ENCODE results near the gene PGAP6.
"Not testable (repeated sequence)": the region's sequence is repeated elsewhere in the genome, so short reads cannot be mapped to it uniquely, and the experiment has no call there.

PGAP6 gene

DNA sequence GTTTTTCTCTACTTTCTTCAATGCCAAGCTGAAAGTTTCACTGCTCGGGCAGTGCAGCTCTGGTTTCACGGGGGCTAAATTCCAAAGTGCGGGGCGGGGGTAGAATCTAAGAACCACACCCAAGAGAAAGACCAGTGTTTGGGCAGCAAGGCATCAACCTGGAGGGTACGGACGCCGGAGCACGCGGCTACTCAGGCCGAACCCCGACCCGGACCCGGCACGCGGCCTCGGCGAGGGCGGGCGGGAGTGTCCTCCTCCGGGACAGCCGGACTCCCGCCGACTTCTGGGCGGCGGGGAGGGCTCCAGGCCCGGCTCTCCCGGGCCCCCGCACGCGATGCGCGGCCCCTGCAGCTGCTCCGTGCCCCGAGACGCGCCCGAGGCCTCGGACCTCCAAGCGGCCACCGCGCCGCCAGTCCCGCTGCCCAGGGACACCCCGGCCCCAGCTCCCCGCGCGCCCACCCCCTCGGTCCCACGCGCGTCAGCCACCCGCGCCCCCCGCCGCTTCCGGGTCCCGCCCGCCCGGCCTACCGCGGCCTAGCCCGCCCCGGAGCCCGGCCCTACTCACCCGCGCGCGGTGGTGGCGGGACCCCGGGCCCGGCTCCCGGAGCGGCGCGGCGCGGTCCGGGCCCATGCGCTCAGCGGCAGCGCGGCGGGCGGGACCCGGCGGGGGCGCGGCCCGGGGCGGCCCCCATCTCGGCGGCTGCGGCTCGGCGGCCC lies 29.8 kb downstream of the PGAP6 start:
- DNase-seq (ENCODE audit: low spot score): no peak

DNA sequence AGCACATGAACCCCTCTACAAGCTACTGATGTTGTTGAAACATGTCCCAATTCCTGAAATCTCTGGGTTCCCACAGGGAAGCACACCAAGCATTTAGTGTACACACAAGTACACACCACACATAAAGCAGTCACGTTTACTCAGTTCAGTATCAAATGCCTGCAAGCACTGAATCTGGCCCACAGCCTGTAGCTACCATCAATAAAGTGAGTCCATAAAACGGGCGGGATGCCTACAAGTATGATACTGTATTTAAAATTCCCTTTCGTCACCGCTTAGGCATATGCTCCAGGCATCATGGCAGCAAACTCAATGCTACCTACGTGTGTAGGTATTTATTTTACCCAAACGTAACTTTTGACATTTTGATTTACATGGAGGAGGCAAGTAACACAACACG lies 31.6 kb downstream of the PGAP6 start:
- no peak for DNase-seq (ENCODE audit: low spot score)

DNA sequence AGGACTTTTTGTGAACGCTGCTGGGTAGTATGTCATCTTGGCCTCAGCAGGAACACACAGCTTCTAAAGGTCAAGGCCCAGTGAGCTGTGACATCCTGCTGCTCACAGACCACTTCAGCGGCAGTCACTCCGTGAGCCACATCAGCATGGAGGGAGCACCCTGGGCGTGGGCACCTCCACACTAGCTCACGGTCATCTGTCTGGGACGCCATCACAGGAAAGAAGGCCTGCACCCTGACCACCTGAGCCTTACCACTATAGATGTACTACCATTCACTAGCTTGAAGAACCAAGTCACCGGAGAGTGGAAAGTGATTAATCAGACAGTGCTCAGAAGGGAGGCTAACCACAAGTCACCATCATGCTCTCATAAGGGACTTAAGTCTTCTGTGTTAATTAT lies 32.6 kb downstream of the PGAP6 start:
- DNase-seq (ENCODE audit: low spot score): no peak

DNA sequence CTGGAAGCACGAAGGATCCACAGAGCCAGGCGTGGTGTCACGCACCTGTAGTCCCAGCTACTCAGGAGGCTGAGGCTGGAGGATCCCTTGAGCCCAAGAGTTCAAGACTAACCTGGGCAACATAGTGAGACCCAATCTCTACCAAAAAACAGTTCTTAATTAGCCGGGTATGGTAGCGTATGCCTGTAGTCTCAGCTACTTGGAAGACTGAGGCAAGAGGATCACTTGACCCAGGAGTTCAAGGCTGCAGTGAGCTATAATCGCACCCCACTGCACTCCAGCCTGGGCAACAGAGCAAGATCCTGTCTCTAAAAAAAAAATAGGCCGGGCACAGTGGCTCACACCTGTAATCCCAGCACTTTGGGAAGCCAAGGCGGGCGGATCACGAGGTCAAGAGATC lies 33.3 kb downstream of the PGAP6 start:
- DNase-seq (ENCODE audit: low spot score): not testable (repeated sequence)

DNA sequence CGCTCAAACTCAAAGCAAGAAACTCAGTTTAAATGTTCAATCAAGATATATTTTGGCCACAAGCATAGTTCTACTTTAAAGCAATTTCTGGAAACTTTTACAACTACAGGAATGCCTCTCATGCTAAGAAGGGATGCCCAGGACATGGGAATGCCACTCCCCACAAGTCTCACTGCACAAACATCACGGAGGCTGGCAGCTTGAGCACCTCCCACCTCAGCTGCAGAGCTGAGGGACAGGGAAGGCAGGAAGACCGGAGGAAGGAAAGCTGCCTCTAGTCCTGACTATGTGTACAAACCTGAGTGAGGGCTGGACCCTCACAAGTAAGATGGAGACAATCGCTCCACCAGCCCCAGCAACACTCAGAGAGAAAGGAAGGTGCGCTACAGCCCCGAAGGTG lies 34.6 kb downstream of the PGAP6 start:
- DNase-seq (ENCODE audit: low spot score): no peak

DNA sequence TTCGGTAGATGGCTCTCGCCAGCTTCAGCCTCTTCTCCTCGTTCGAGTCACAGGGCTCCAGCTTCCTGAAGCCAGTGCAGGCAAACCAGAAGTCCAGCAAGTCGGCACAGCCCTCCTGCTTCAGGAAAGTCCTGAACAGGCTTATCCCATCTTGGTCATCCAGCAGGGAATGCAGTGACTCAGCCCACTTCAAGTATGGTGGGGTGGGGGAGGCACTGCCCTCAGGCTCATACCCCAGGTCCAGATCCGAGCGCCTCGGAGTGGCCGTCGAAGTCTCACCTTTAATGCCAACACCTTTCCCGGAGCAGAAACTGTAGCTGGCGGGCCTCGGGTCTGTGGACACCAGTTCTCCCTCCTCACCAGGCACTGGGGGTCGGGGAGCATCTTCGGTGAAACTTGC lies 35.2 kb downstream of the PGAP6 start:
- no peak for DNase-seq (ENCODE audit: low spot score)

DNA sequence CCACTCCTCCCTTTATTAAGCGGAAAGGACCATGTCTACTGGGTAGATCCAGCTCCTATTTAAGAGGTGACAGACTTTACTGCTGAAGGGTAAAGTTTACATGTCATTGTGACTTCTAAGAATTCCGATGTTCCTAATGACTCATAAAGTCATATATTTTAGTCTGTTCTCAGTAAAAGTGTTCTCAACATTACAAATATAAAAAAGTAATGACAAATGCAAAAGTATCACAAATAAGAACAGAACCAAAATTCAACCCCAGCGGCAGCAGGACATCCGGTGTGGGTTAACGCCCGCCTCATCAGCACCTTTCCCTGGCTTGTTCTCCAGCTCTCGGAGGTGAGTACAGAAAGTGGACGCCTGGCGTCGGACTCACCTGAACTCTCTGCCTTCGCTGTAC lies 36.0 kb downstream of the PGAP6 start:
- DNase-seq (ENCODE audit: low spot score): no peak

DNA sequence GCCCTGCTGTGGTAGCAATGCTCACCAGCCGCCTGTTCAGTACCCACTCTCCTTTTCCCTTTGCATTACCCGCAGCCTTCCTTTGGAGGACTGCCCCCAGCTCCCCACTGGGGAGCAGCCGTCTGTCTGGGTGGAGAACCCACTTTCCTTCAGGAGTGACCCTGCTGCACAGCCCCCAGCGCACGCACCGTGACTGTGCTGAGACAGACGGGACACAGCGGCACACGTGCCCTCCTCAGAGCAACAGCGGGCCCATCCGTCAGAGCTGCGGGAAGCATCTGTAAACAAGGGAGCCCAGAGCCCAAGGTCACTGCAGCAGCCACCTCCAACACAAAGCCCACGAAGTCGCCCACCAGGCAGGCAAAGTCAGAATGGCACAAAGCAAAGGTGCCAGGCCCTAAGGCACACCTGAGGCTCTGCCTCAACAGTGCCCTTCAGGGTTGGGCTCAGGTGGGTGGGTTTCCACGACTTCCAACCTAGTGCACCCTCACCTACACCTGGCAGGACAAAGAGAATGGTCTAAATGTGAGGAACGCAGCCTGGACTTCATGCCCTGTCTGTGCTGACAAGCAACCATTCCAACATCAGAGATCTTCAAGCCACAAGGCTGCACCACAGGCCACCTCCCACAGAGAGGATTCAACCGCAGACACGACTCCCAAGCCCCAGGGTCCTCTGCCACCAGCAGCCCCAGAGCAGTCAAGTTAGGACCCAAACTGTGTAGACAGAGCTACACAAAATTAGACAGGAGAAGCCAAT lies 39.1 kb downstream of the PGAP6 start:
- no peak for DNase-seq (ENCODE audit: low spot score)

DNA sequence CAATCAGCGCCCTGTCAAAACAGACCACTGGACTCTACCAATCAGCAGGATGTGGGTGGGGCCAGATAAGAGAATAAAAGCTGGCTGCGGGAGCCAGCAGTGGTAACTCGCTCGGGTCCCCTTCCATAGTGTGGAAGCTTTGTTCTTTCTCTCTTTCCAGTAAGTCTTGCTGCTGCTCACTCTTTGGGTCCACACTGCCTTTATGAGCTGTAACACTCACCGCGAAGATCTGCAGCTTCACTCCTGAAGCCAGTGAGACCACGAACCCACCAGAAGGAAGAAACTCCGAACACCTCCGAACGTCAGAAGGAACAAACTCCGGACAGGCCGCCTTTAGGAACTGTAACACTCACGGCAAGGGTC lies 39.8 kb downstream of the PGAP6 start:
- not testable (repeated sequence) for DNase-seq (ENCODE audit: low spot score)

DNA sequence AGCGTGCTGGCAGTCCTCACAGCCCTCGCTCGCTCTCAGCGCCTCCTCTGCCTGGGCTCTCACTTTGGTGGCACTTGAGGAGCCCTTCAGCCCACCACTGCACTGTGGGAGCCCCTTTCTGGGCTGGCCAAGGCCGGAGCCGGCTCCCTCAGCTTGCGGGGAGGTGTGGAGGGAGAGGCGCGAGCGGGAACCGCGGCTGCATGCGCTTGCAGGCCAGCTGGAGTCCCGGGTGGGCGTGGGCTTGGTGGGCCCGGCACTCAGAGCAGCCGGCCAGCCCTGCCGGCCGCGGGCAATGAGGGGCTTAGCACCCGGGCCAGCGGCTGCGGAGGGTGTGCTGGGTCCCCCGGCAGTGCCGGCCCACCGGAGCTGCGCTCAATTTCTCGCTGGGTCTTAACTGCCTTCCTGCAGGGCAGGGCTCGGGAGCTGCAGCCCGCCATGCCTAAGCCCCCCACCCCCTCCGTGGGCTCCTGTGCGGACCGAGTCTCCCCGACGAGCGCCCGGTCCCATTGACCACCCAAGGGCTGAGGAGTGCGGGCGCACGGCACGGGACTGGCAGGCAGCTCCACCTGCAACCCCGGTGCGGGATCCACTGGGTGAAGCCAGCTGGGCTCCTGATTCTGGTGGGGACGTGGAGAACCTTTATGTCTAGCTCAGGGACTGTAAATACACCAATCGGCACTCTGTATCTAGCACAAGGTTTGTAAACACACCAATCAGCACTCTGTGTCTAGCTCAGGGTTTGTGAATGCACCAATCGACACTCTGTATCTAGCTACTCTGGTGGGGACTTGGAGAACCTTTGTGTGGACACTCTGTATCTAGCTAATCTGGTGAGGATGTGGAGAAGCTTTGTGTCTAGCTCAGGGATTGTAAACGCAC lies 40.4 kb downstream of the PGAP6 start:
- not testable (repeated sequence) for DNase-seq (ENCODE audit: low spot score)

DNA sequence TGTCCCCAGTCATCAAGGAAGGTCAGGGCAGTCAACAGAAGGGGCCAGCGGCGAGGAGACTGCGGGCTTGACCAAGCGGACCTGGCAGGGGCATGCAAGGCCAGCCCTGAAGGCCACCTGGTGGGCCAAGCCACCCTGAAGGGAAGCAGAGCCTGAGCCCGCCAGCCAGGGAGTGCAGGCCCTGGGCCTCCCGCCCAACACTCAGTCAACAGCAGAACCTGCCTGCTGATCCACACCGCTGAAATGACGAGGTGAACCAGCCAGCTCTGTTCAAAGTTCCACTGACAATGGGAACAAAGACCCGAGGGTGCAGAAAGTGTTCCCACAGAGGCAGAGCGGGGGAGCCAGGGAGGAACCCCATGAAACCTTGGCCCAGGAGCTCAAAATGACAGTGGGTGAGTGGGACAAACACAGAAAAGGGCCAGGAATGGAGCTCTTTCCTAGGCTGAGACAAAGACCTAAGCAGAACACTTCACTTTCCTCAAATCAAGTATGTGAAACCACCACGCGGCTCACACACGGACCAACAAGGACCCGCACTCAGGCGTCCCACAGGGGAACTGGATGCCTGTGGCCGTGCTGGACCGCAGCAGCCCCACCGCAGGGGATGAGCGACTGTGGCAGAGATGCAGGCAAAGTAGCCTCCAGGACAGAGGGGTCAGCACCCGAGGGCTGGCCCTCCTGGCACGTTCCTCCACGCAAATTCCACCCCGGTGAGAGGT lies 41.2 kb downstream of the PGAP6 start:
- no peak for DNase-seq (ENCODE audit: low spot score)

DNA sequence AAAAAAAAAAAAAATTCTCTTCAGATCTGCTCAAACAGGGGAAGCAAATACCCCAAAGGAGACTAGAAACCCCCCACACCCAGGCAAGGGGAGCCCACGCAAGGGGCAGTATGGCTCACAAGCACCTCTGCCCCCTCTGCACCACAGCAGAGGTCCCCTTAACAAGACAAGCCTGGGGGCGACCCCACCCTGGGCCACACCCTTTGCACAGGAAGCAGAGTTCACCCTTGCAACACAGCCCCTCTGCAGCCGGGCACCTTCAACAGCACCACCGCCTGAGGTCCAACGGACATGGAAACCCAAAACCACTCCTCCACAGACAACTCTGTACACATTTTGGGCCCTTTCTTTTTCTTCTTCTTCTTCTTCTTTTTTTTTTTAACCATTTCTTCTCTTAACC lies 42.1 kb downstream of the PGAP6 start:
- no peak for DNase-seq (ENCODE audit: low spot score)

DNA sequence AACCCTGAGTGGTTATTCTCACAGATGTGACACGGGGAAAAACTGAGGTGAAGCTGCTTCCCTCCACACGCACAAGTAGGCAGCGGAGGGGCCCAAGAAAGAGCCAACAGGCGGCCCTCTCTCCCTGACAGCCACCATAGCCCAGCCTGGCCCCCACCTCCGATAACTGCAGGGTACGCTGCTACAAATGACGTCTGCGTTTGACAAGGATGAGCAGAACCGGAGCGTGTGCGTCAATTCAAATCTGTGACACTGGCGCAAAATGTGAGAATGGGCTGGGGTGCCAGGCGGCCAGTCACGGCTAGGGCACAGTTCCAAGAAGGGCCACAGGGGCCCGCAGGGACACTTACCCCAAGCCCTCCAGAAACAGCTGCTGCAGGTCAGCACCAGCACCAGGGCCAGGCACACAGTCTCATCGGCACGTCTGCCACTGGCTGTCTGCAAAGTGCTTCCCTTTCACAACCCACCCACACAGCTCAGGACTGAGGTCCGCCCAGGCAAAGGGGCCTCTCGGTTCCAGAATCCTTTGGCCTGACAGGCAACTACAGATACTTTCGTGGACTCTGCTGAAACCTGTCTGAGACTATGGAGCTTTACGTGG lies 43.7 kb downstream of the PGAP6 start:
- no peak for DNase-seq (ENCODE audit: low spot score)

DNA sequence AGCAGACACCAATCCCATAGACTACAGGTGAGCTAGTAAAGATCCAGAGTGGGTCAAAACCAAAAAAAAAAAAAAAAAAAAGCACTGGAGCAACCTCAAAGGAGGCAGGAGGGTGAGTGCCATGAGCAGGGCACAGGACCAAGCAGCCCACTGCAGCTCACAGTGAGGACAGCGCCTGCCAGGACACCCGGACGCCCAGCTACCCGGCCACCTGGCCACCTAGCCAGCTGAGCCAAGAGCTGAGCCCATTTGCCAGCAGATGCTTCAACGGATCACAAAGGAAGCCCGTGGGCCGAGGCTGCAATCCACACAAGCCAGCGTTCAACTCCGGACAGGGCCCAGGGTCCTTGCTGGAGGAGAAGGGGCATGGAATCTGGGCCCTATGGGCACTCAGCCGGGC lies 44.3 kb downstream of the PGAP6 start:
- DNase-seq (ENCODE audit: low spot score): no peak

DNA sequence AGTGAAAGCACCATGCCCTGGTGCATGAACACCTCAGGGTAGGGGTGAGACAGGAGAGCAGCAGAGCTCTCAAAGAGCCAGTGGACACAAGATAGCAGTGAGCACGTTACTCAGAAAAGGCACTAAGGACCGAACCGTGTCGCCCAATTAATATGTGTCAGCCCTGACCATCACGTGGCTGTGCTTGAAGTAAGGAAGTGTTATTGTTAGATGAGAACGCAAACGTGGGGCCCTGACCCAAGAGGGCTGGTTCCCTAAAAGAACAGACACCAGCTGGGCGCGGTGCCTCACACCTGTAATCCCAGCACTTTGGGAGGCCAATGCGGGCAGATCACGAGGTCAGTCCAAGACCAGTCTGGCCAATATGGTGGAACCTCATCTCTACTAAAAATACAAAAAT lies 45.5 kb downstream of the PGAP6 start:
- DNase-seq (ENCODE audit: low spot score): no peak

DNA sequence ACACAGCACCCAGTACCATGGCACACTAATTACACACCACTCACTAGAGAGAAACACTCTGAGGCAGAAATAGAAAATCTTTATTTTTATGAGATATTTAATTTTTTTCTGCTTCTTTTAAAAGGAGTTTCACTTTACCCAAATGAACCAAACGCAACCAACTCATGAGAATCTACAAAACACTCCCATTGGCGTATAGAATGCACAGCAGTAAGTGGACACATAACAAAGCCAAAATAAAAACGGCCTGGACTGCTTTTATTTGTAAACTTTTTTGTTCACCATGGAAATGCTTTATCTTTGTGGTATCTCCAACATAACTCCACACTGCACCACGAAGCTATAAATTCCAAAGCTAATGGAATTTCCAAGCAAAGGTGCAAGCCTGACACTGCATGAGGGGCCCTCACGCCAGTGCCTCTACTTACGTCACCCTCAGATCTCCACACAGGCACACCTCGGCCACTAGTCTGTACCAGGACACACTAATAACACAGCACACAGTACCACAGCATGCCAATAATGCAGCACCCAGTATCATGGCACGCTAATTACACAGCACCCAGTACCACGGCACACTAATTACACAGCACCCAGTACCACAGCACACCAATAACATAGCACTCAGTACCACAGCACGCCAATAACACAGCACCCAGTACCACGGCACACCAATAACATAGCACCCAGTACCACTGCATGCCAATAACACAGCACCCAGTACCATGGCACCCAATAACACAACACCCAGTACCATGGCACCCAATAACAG lies 46.7 kb downstream of the PGAP6 start:
- DNase-seq (ENCODE audit: low spot score): not testable (repeated sequence)

DNA sequence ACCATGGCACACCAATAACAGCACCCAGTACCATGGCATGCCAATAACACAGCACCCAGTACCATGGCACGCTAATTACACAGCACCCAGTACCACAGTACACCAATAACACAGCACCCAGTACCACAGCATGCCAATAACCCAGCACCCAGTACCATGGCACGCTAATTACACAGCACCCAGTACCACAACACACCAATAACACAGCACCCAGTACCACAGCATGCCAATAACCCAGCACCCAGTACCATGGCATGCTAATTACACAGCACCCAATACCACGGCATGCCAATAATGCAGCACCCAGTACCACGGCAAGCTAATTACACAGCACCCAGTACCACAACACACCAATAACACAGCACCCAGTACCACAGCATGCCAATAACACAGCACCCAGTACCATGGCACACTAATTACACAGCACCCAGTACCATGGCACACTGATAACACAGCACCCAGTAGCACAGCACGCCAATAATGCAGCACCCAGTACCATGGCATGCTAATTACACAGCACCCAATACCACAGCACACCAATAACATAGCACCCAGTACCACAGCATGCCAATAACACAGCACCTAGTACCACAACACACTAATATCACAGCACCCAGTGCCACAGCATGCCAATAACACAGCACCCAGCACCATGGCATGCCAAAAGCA lies 47.5 kb downstream of the PGAP6 start:
- not testable (repeated sequence) for DNase-seq (ENCODE audit: low spot score)

DNA sequence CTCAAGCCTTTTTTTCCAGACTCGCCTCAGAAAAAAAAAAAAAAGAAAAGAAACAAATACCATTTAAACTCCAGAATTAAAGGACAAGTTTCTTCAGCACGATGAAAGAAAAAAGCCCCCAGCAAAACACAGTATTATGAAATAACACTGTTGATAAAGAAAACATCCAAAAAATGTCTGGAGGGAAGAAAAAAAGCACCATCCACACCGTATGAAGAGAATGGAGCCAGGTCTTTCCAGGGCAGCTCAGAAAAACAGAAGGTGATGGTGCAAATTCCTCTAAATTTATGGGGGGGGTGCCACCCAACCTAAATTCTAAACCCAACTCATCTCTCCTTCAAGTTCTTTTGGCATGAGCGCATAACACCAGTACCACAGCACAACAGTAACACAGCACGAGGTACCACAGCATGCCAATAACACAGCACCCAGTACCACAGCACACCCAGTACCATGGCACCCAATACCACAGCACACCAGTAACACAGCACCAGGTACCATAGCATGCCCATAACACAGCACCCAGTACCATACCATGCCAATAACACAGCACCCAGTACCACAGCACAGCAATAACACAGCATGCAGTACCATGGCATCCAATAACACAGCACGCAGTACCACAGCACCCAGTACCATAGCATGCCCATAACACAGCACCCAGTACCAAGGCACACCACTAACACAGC lies 48.2 kb downstream of the PGAP6 start:
- no peak for DNase-seq (ENCODE audit: low spot score)

DNA sequence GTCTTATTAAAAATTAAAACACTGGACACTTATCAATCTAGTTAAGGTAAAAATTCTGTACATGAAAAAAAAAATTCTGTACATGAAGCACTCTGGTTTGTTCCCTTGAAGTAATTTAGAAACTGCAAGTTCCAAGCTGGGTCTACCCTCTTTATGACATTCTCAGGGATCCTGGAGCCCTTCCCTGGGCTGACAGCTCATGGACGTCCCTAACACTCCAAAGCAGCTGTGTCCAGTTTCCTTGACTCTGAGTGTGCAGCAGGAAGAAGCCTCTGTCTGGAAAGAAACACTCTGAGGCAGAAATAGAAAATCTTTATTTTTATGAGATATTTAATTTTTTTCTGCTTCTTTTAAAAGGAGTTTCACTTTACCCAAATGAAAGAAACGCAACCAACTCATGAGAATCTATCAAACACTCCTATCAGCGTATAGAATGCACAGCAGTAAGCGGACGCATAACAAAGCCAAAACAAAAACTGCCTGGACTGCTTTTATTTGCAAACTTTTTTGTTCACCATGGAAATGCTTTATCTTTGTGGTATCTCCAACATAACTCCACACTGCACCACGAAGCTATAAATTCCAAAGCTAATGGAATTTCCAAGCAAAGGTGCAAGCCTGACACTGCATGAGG lies 50.5 kb downstream of the PGAP6 start:
- DNase-seq (ENCODE audit: low spot score): not testable (repeated sequence)
